Activated CD4-positive, alpha-beta T cell treated with anti-CD3 and anti-CD28 coated beads for 36 hours (primary cell): Measurements from ENCODE around the gene SKI. TPM values are rescaled to one million over a fixed set of nuclear protein-coding genes. Genes with fewer than 3 reads are reported as not detected.

Source experiments
- ATAC-seq: fragments of 200-7000 bp; cut with Tn5 transposase; one replicate; pipeline ENCODE4 v1.10.0; 2021; ENCODE audit warnings: mild to moderate bottlenecking, moderate library complexity
- CTCF ChIA-PET: fragments of 350-600 bp; sonication (Branson Sonifier 250); formaldehyde crosslinking; loops from one replicate; lab custom pipeline; 2021; ENCODE audit warnings: antibody characterized with exemption; lab: Charles Lee
- POLR2A ChIA-PET: fragments of 350-600 bp; sonication (Branson Sonifier 250); formaldehyde crosslinking; loops from one replicate; lab custom pipeline; 2021; ENCODE audit warnings: antibody characterized with exemption, inconsistent platforms; lab: Charles Lee
- DNase-seq: peaks from one replicate; pipeline ENCODE4 v3.0.0-alpha.2; 2020
- H3K27ac Mint-ChIP-seq: one replicate; pipeline ENCODE4 v1.8.0; 2021; ENCODE audit warnings: mixed read lengths
- H3K27me3 Mint-ChIP-seq: one replicate; pipeline ENCODE4 v1.8.0; 2021; ENCODE audit warnings: mixed read lengths
- H3K36me3 Mint-ChIP-seq: one replicate; pipeline ENCODE4 v1.8.0; 2021; ENCODE audit warnings: low read depth, mixed read lengths
- H3K4me1 Mint-ChIP-seq: one replicate; pipeline ENCODE4 v1.8.0; 2021; ENCODE audit warnings: mixed read lengths
- H3K4me3 Mint-ChIP-seq: one replicate; pipeline ENCODE4 v1.8.0; 2021; ENCODE audit warnings: mild to moderate bottlenecking, moderate library complexity, mixed read lengths
- H3K9me3 Mint-ChIP-seq: one replicate; pipeline ENCODE4 v1.8.0; 2021; ENCODE audit warnings: low read depth, mixed read lengths
- intact Hi-C, 2 experiments: fragments of 100-400 bp; cut with DNase I in 1 of 2; cut with micrococcal nuclease in 1 of 2; formaldehyde crosslinking; loops; one replicate each; pipeline versions ENCODE4 v1.14.2 to v1.15.1; 2022 to 2024; cut with DNase I, micrococcal nuclease
- total RNA-seq, 2 experiments: library from RNA; stranded (reverse); gene quantifications; one replicate each; pipeline ENCODE4 v1.2.3, GENCODE V29; 2021

SKI gene
- total RNA-seq, 2 experiments from 2014 or later: 28.7 to 34.0 TPM

DNA sequence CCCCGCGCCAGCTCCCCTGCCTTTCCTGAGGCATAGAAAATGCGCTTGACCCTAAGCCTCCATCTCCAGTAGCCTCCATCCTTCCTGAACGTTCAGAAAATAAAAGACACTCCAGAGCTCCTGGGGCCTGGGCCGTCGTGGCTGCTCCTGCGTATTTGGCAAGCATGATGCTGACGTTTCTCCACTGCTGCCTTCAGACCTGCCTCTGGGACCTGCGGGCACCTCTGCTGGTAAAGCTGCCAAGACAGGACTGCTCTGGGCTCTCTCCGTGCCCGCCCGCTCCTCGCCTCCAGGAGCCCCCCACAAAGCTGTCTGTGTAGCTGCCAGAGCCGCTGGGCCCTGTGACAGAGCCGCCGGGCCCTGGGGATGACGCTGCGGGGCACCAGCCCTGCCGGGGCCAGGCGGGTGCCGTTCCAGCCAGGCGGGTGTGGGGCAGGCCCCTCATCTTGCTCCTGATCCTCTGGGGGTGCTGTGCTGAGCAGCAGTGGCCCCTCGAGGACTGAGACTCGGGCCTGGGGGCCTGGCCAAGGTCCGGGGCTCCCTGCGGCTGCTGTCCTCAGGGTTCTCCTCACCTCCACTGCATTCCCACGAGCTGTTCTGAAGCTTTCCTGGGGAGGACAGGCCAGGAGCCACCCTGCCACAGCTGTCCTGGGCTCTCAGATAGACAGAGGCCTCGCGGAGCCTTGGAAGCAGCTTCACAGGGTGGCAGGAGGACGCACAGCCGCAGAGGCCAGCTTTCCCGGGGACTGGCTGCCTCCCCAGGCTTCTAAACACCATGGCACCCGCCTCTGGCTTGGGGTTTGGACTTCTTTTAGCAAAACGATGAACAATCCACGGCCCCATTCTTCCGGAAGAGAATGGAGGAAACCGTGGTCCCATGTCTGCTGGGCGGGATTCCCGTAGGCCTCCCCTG, 115.2 kb downstream of the SKI start:
- POLR2A ChIA-PET: no interaction called here
- no peaks in the 10 kb centered on the region for H3K4me1 Mint-ChIP-seq
- no peak overlapping the region for H3K4me3 Mint-ChIP-seq
- H3K27me3 Mint-ChIP-seq: no peaks in the 10 kb centered on the region
- no peak for ATAC-seq
- H3K9me3 Mint-ChIP-seq: no peaks in the 10 kb centered on the region
- no peak overlapping the region for H3K27ac Mint-ChIP-seq
- no peak for DNase-seq
- intact Hi-C loops: no loop called here
- no peaks in the 10 kb centered on the region for H3K36me3 Mint-ChIP-seq
- CTCF ChIA-PET: interaction anchor here (0.5 kb wide), 1 partner anchor 109 kb away, joined by 3 read pairs; no protein-coding TSS in a partner anchor

DNA sequence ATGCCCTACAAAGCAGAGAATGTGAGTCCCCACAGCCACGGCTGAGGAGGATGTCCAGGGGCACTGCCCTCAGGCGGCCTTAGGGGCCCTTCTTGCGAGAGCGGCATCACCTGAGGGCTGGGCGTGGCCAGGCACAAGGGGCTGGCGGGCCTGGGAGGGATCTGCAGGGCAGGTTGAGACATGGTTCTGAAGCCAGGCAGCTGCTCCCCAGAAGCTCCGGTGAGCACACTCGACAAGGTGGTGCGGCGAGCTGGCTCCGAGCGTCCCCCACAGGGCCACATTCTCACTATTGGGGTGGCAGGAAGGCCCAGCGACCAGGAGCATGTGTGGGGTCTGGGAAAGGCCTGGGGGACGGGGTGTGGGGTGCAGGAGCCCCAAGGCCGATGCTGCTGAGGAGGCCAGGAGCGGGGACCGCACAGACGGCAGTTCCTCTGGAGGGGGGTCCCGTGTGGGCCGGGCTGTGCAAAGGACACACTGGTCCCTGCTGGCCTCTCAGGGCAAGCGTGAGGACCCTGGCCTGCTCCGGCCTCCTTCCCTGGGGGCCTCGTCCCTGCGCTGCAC, 116.1 kb downstream of the SKI start:
- Mint-ChIP-seq H3K36me3 (no peaks in the 10 kb centered on the region), H3K4me1 (no peaks in the 10 kb centered on the region), H3K9me3 (no peaks in the 10 kb centered on the region), H3K27me3 (no peaks in the 10 kb centered on the region), H3K4me3 (no peak overlapping the region), H3K27ac (no peak overlapping the region)
- CTCF ChIA-PET: no interaction called here
- intact Hi-C loops: no loop called here
- DNase-seq (no peak), ATAC-seq (no peak)
- POLR2A ChIA-PET: no interaction called here

DNA sequence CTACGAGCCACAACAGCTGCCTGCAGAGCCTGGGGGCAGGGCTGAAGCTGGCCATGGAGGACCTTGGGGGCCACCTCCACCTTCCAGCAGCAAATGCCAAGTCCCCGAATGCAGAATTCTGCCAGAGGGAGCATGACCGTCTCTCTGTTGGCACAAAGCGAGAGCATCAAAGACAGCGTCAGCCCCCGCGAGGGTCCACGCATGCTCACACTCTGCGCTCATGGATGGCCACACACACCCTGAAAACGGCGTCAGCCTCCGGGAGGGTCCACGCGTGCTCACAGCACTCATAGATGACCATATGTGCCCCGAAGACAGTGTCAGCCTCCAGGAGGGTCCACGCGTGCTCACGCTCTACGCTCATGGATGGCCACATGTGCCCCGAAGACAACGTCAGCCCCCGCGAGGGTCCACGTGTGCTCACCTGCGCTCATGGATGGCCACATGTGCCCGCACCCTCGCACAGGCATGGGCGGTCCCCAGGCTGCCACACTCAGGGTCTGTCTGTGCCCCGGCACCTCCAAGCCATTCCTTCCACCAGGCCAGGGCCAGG, 116.7 kb downstream of the SKI start:
- no peak for ATAC-seq
- CTCF ChIA-PET: no interaction called here
- POLR2A ChIA-PET: no interaction called here
- no peak overlapping the region for H3K27ac Mint-ChIP-seq
- DNase-seq: no peak
- intact Hi-C loops: no loop called here
- no peaks in the 10 kb centered on the region for H3K4me1 Mint-ChIP-seq
- H3K27me3 Mint-ChIP-seq: no peaks in the 10 kb centered on the region
- no peaks in the 10 kb centered on the region for H3K9me3 Mint-ChIP-seq
- H3K36me3 Mint-ChIP-seq: no peaks in the 10 kb centered on the region
- H3K4me3 Mint-ChIP-seq: no peak overlapping the region

DNA sequence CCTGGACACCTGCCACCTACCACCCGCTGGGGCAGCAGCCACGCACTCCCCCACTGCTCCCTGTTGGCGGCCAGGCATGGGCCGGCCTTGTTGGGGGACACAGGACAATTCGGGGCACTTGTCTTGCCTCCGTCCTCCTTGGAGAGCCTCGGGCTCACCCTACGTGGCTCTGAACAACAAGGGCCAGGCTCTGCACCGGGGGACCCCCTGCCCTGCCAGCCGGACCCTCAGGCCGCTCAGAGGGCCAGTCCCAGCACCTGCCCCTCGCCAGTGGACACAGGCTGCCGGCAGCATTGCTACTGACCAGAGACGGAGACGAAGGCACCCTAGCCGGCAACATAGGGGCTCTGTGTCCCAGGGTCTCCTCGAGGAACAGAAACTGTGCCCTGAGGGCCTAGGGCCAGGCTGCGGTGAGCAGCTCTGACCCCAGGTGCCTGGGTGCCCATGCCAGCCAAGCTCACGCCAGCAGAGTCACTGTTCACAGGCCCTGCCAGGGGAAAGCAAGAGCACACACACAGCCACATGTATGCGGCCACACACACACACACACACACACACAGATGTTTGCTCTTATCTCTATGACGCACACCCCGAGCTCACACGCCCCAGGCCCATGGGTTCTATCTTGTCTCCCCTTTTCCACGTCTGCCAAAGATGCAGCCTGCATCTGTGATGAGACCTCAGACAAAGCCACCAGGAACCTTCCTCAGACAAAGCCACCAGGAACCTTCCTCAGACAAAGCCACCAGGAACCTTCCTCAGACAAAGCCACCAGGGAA, 117.4 kb downstream of the SKI start:
- no peaks in the 10 kb centered on the region for H3K36me3 Mint-ChIP-seq
- ATAC-seq: no peak
- H3K4me3 Mint-ChIP-seq: no peak overlapping the region
- POLR2A ChIA-PET: no interaction called here
- intact Hi-C loops: no loop called here
- H3K27me3 Mint-ChIP-seq: no peaks in the 10 kb centered on the region
- no peak overlapping the region for H3K27ac Mint-ChIP-seq
- H3K9me3 Mint-ChIP-seq: no peaks in the 10 kb centered on the region
- no peaks in the 10 kb centered on the region for H3K4me1 Mint-ChIP-seq
- CTCF ChIA-PET: no interaction called here
- DNase-seq: no peak

DNA sequence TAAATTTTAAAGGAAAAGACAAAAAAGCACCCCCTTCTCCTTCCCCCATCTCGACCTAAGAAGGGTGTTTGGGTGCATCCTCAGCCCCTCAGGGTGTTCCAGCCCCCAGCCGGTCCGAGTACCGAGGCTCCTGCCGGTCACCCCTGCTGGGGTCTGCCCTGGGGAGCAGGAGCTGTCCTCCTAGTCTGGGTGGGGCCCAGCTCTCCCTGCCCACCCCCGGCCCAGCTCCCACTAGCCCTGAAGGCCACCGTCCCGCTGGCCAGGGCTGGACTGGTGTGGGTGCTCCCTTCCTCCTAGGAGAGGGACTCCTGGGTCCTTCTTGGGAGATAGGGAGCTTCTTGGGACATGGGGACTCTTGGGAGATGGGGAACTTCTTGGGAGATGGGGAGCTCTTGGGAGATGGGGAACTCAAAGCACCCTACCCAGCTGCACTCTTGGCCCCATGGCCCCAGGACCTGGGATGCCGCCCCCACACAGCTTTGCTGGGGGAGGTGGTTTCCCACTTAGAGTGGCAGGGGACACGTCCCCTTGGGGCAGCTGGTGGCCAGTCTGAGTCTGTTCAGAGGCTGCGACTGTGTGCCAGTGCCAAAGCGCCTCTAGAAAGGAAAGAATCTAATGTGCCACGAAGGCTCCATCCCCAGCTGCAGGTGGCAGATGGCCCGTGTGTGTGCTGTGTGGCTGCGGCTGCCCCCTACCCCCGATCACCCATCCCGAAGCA, 118.7 kb downstream of the SKI start:
- POLR2A ChIA-PET: no interaction called here
- H3K27ac Mint-ChIP-seq: no peak overlapping the region

DNA sequence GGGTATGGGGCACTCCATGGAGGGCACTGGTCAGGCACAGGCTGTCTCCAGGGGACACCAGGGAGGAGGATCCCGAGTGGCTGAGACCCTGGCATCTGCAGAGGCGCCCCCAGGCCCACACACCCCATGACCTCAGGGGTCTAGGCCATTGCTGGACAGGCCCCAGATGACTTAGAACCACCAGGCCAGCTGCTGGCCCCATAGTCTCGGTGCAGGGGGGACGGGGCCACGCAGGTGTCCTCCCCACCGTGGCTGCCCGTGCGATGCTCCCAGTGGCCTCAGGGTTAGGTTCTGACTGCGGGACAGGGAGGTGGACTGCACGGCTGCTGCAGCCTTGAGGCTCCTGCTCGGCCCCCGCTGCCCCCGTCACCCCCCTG, 119.3 kb downstream of the SKI start:
- Mint-ChIP-seq H3K27me3 (no peaks in the 10 kb centered on the region), H3K4me3 (no peak overlapping the region), H3K36me3 (no peaks in the 10 kb centered on the region), H3K9me3 (no peaks in the 10 kb centered on the region), H3K27ac (no peak overlapping the region), H3K4me1 (no peaks in the 10 kb centered on the region)
- POLR2A ChIA-PET: no interaction called here
- intact Hi-C loops: no loop called here
- CTCF ChIA-PET: no interaction called here
- DNase-seq (no peak), ATAC-seq (no peak)

More for the DNA sequence above, 118.7 kb downstream of the SKI start:
- no peaks in the 10 kb centered on the region for H3K27me3 Mint-ChIP-seq
- CTCF ChIA-PET: no interaction called here
- ATAC-seq (no peak), DNase-seq (no peak)
- H3K4me1 Mint-ChIP-seq: no peaks in the 10 kb centered on the region
- intact Hi-C loops: no loop called here
- no peak overlapping the region for H3K4me3 Mint-ChIP-seq
- no peaks in the 10 kb centered on the region for H3K9me3 Mint-ChIP-seq
- no peaks in the 10 kb centered on the region for H3K36me3 Mint-ChIP-seq

DNA sequence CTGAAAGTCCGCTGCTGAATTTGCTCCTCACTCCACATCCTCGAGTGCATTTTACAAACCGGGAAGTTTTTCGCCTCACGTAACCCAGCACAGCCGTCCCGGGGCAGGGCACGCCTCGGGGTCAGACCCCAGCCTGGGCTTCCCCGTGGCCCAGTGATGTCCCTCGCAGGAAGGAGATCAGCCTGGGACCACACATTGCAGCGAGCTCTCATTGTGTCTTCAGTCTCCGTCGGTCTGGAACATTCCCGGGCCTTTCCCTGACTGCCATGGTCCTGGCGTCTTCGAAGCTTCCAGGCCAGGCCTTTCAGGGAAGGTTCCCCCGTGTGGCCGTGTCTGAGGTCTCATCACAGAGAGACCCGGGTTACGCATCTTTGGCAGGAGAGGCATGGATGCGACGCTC, 119.8 kb downstream of the SKI start:
- H3K27me3 Mint-ChIP-seq: no peaks in the 10 kb centered on the region
- DNase-seq (no peak), ATAC-seq (no peak)
- no peak overlapping the region for H3K27ac Mint-ChIP-seq
- ChIA-PET POLR2A (no interaction called here), CTCF (no interaction called here)
- no peaks in the 10 kb centered on the region for H3K36me3 Mint-ChIP-seq
- no peak overlapping the region for H3K4me3 Mint-ChIP-seq
- intact Hi-C loops: no loop called here
- no peaks in the 10 kb centered on the region for H3K9me3 Mint-ChIP-seq
- no peaks in the 10 kb centered on the region for H3K4me1 Mint-ChIP-seq

DNA sequence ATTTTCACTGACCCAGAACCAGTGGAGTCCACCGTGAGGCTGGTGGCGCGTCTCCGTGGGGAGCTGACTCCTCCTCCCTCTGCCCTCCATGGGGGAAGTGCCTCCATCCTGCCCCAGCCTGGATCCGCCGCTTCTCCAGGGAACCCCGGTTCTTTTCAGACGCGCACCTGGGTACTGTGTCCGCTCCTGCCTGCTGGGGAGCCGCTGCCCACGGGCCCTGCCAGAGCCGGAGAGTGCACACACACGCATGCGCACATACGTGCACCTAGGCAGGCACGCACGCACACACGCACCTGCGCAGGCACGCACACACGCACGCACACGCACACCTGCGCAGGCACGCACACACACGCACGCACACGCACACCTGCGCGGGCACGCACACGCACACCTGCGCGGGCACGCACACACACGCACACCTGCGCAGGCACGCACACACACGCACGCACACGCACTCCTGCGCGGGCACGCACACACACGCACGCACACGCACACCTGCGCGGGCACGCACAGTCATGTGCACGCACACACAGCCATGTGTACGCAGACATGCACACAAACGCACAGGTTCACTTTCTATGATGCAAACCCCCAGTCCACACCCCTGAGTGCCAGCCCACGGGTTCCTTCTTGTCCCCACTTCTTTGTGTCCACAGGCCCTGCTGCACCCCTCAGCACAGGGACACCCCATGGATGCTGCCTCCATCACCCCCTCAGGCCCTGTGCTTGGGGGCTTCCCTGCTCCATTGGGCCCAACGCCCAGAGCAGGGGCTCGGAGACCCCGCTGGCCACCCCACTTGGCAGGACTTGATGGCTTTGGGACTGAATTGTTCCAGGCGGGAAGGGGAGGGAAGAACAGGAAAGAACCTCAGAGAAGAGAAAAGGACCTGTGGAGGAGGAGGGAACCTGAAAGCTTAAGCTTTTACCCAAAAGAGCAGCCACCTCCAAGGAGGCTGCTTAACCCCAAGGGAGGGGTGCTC, 120.5 kb downstream of the SKI start:
- Mint-ChIP-seq H3K9me3 (no peaks in the 10 kb centered on the region), H3K27me3 (no peaks in the 10 kb centered on the region), H3K4me1 (no peaks in the 10 kb centered on the region), H3K4me3 (no peak overlapping the region), H3K36me3 (no peaks in the 10 kb centered on the region), H3K27ac (no peak overlapping the region)
- DNase-seq: no peak
- intact Hi-C loops: no loop called here
- POLR2A ChIA-PET: no interaction called here
- ATAC-seq: no peak
- CTCF ChIA-PET: no interaction called here

DNA sequence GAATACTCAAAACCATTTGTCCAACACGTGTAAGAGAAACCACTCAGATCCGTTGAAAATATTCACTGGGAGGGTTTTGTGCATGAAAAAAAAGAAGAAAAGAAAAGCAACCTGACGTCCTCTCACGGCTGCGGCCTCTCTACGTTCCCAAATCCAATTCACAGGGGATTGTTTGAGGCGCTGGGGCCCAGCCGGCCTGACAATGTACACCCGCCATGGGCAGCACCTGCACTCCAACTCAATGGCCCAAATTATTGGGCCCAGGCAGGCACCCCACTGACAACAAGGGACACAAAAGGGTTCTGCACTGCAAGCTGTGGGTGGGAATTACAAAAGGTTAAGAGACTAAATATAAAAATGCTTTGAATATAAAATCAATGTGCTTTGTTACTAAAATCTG, 121.7 kb downstream of the SKI start:
- ChIA-PET POLR2A (no interaction called here), CTCF (no interaction called here)
- intact Hi-C loops: no loop called here
- Mint-ChIP-seq H3K27me3 (no peaks in the 10 kb centered on the region), H3K4me3 (no peak overlapping the region), H3K9me3 (no peaks in the 10 kb centered on the region), H3K4me1 (no peaks in the 10 kb centered on the region), H3K27ac (no peak overlapping the region), H3K36me3 (no peaks in the 10 kb centered on the region)
- DNase-seq (no peak), ATAC-seq (no peak)

DNA sequence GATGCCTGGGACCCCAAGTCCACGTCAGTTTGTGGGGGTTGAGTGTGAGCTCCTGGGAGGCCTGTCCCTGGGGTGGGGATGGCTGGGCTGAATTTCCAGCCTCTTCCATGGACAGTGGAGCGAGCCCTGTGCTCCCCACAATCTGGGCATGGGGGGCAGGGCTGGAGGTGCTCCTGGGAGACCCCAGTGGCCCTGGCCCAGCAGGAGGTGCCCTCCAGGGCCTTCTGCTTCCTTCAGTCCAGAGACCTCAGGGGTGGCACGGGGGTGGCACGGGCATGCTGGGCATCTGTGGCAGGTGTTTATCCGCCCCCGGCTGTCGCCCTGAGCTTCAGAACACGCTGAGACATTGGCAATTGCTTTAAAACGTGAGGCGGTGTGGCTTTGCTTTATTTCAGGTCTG, 122.4 kb downstream of the SKI start:
- Mint-ChIP-seq H3K27ac (no peak overlapping the region), H3K9me3 (no peaks in the 10 kb centered on the region), H3K36me3 (no peaks in the 10 kb centered on the region), H3K27me3 (no peaks in the 10 kb centered on the region), H3K4me3 (no peak overlapping the region), H3K4me1 (no peaks in the 10 kb centered on the region)
- no peak for DNase-seq
- intact Hi-C loops: no loop called here
- POLR2A ChIA-PET: no interaction called here
- CTCF ChIA-PET: no interaction called here
- no peak for ATAC-seq
